Diencephalon (tissue), 1 donor: ENCODE results near the gene SETBP1. TPM values are rescaled to one million over a fixed set of nuclear protein-coding genes. Genes with fewer than 3 reads are reported as not detected.

ENCODE experiments used
- small RNA-seq: library from RNA; depleted of rRNA; stranded (forward); fragments of <200 nt; gene quantifications from one replicate; pipeline ENCODE3, GENCODE V24; 2014
- total RNA-seq: library from RNA; depleted of rRNA; stranded (reverse); fragments of >200 nt; gene quantifications from one replicate; pipeline ENCODE4 v1.2.3, GENCODE V29; 2014

SETBP1 gene
- 42.0 TPM for total RNA-seq

DNA sequence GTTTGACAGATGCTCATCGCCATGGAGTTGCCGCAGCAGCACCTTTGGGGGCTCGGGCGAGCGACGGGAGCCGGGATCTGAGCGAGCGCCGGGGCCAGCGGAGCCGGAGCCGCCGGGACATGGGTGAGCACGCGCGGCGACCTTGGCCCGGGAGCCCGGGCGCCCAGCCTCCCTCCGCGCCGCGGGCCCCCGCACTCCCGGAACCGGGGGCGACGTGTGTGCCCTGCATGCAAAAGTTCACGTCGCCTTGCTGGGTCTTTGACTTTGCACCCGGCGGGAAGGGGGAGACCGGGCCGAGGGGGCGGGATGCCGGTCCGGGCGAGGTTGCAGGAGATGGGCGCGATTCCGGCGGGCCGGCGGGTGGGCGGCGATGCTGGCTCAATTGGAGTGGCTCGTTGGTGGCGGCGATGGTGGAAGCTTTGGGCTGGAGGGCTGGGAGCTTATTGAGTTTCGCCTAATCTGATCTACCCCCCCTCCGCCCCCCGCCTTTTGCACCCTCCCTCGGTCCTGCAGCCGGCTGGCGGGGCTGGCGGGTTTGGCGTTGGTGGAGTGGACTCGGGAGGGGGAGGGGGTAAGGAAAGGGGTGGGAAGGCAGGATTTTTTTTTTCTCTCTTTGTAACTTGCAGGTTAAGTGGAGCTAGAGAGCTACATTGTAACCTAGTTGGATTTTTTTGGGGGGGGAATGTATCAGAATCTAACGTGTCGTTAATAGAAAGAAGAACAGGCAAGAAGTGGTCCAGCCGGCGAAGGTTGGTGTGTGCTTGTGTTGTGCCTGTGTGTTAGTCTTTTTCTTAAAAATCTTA, at the start of gene SETBP1:
Gene SETBP1 (plus strand): TSS at position 616 of the 803 bp plus-strand sequence. CDS start 20,459 bp downstream, outside the sequence.

Small RNA genes within 50 kb of the gene (small RNA-seq; reads per million reads assigned to genes)
- not detected for gene MIR4319
